Right renal pelvis (tissue), 4 donors: ENCODE measurements around the gene PAQR6. TPM values are rescaled to one million over a fixed set of nuclear protein-coding genes. Genes with fewer than 3 reads are reported as not detected.

Experiments used
- DNase-seq, 4 donors: peaks; one replicate each; pipeline ENCODE4 v3.0.0-alpha.2; 2013; ENCODE audit warnings: low read depth in 4 of 4, low spot score in 3 of 4, missing footprints in 1 of 4
- polyA plus RNA-seq, 4 donors: library from polyadenylated mRNA; unstranded; fragments of 120-200 nt; gene quantifications; one replicate each; pipeline ENCODE4 v1.2.1, GENCODE V29; 2013; ENCODE audit not compliant: insufficient read length in 4 of 4

The PAQR6 gene
- polyA plus RNA-seq, 4 donors = 2.5 to 5.0 (median 3.8) TPM

GRCh38 chr1:156200044-156200443 is 47.8 kb downstream of the PAQR6 start:
- no peak for DNase-seq

- DNase-seq = no peak
Measured at GRCh38 chr1:156198831-156199349, 49.0 kb downstream of the PAQR6 start.

- no peak for DNase-seq
Measured at GRCh38 chr1:156196445-156196844, 51.4 kb downstream of the PAQR6 start.

- no peak for DNase-seq
Measured at GRCh38 chr1:156195853-156196252, 52.0 kb downstream of the PAQR6 start.

- no peak for DNase-seq
Measured at GRCh38 chr1:156194300-156194652, 53.6 kb downstream of the PAQR6 start.

GRCh38 chr1:156193488-156194299 is 54.2 kb downstream of the PAQR6 start, which contains the start of gene SLC25A44:
SLC25A44 (plus strand) TSS chr1:156194104; CDS start chr1:156199848, 5,744 bp downstream.
- peak; percentile 97 to 99 (median 98) for DNase-seq

Other genes starting within 250 kb of the PAQR6 start
- 100 to 1,000 TPM; 388 to 421 (median 420) TPM for gene SSR2, start 227.1 kb downstream of the PAQR6 start, polyA plus RNA-seq
- 10 to 100 TPM; 48.6 to 56.0 (median 52.2) TPM for gene UBQLN4, start 194.3 kb downstream of the PAQR6 start, polyA plus RNA-seq
- gene LAMTOR2, start 193.3 kb downstream of the PAQR6 start, polyA plus RNA-seq = 10 to 100 TPM; 50.1 to 69.4 (median 54.7) TPM
- gene RAB25, start 186.9 kb downstream of the PAQR6 start, polyA plus RNA-seq = 10 to 100 TPM; 51.6 to 65.8 (median 57.7) TPM
- 10 to 100 TPM; 42.9 to 50.2 (median 46.4) TPM for gene MEX3A, start 165.6 kb downstream of the PAQR6 start, polyA plus RNA-seq
- gene LMNA, start 133.3 kb downstream of the PAQR6 start, polyA plus RNA-seq = 100 to 1,000 TPM in 1 of 4 donors, 10 to 100 TPM in 3; 78.9 to 123 (median 90.4) TPM
- 10 to 100 TPM; 18.2 to 27.1 (median 21.5) TPM for gene SEMA4A, start 94.5 kb downstream of the PAQR6 start, polyA plus RNA-seq
- 10 to 100 TPM; 26.9 to 32.7 (median 30.7) TPM for gene SLC25A44, start 54.0 kb downstream of the PAQR6 start, polyA plus RNA-seq
- gene PMF1, start 35.0 kb downstream of the PAQR6 start, polyA plus RNA-seq = 10 to 100 TPM; 85.7 to 87.8 (median 86.9) TPM
- gene BGLAP, start 5.9 kb downstream of the PAQR6 start, polyA plus RNA-seq = 1 to 10 TPM; 1.5 to 3.7 (median 2.3) TPM
- gene SMG5, start 34.8 kb upstream of the PAQR6 start, polyA plus RNA-seq = 10 to 100 TPM; 60.8 to 64.6 (median 62.6) TPM
- gene TMEM79, start 36.3 kb upstream of the PAQR6 start, polyA plus RNA-seq = 1 to 10 TPM; 4.8 to 7.5 (median 6.3) TPM
- 10 to 100 TPM; 57.3 to 70.0 (median 63.4) TPM for gene GLMP, start 47.6 kb upstream of the PAQR6 start, polyA plus RNA-seq
- gene VHLL, start 51.3 kb upstream of the PAQR6 start, polyA plus RNA-seq = under 1 TPM in 1 of 4 donors, not detected in 3; 0.24 TPM
- 100 to 1,000 TPM; 313 to 349 (median 342) TPM for gene CCT3, start 90.2 kb upstream of the PAQR6 start, polyA plus RNA-seq
- 1 to 10 TPM in 2 of 4 donors, under 1 TPM in 2; 0.62 to 1.7 (median 0.94) TPM for gene TSACC, start 90.5 kb upstream of the PAQR6 start, polyA plus RNA-seq
- gene RHBG, start 121.2 kb upstream of the PAQR6 start, polyA plus RNA-seq = 10 to 100 TPM; 11.7 to 17.3 (median 13.4) TPM